HG02970 (cell line): ENCODE results near the gene JMJD6.
"Not testable (repeated sequence)": the region's sequence is repeated elsewhere in the genome, so short reads cannot be mapped to it uniquely, and the experiment has no call there.

Experiments
- ATAC-seq: cut with Tn5 transposase; IDR thresholded peaks from one replicate; pipeline ENCODE4 v1.9.1; 2021; ENCODE audit warnings: mild to moderate bottlenecking, moderate library complexity, moderate number of reproducible peaks; ENCODE audit not compliant: unreplicated experiment, low FRiP score

The JMJD6 gene

DNA sequence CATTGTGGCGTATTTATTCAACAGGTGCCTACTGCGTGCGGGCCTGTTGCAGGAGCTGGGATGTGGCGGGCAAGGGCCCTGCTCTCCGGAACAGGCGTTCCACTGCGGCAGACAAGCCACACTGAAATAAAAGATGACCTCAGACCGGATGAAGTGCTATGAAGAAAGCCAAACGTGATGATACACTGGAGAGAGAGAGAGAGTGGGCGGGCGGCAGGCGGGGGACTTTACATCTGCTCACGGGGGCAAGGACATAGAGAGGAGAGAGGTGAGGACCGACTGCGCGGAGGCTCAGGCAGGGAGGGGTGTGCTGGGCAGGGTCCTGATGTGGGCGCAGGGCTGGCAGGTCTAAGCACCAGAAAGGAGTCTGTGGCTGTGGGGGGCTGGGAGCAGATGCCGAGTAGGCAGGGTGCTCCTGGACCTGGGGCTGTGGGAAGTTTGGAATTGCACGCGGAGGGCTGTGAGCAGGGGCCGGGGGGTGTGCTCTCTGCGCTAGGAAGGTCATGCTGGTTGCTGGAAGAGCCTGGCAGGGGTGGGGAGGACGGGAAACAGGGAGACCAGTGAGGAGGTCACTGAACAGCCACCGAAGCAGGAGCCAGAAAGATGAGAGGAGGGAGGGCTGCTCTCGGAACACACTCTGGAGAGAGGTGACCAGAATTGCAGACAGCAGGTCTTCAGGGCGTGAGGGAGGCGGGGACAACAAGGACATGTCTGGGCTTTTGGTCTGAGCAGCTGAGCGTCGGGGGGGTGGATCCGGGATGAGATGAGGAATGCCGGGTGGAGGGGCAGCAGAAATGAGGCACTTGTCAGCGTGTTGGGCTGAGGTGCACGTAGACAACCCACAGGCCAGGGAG is 25.6 kb downstream of the JMJD6 start:
- ATAC-seq = no peak

DNA sequence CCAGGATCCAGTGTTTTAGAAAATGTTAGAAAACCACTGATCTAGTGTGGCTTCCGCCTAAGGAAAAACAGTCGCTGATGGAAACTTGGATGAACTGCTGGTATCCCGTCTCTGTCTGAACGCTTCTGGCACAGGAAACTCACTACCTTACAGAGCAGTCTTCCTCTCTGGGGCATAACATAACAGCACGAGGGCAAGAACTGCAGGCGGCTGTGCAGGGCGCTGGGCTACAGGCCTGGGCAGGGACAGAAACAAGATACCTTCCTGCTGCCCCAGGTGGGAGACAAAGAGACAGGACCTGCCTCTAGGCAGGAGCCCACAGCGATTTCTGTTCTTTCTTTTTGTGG is 26.2 kb downstream of the JMJD6 start:
- ATAC-seq = no peak

DNA sequence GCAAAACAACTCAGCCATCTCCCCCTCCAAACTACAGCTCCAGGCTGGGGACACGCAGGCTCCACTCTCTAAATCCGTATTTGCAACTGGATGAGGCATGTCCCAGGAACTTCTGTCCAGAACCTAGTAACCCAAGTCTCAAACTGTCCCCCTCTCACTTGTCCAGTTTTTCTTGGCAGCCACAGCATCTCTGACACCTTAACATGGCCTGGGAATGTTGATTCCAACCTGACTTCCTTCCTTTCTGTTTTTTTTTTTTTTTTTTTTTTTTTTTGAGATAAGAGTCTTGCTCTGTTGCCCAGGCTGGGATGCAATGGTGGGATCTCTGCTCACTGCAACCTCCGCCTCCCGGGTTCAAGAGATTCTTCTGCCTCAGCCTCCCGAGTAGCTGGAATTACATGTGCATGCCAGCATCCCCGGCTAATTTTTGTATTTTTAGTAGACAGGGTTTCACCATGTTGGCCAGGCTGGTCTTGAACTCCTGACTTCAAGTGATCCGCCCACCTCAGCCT is 27.9 kb downstream of the JMJD6 start:
- ATAC-seq = not testable (repeated sequence)

DNA sequence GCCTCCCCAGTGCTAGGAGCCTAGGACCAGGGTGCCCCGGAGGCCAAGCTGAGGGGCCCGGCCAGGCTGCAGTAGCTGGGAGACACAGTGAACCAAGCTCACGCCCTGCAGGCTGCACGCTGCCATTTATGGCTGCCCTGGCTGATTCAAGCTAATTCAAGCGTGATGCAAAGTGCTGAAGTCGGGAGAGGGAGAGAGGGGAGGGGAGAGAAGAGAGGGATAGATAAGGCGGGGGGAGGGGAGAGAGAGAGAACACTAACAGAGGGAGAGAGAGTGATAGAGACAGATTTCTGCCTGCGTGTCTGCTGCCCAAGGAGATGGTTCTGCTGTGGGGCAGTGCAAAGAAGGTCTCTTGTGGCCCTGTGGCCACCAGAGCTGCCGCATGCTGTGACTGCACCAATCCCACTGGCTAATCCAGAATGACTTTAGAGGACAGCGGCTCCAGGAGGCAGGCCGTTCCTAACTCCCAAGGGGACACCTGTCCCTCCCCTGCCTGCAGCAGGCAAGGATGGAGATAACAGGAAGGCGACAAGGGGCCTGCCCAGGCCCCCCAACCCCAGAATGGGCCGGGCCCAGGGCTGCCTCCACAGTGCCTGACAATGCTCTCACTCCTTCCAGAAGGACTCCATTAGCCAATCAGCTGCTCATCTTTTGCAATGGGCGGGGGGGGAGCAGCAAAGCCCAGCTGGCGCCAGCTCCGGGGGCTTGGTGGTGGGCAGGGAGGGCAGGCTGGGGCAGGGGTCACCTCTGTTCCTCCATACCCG is 28.5 kb downstream of the JMJD6 start:
- no peak for ATAC-seq

DNA sequence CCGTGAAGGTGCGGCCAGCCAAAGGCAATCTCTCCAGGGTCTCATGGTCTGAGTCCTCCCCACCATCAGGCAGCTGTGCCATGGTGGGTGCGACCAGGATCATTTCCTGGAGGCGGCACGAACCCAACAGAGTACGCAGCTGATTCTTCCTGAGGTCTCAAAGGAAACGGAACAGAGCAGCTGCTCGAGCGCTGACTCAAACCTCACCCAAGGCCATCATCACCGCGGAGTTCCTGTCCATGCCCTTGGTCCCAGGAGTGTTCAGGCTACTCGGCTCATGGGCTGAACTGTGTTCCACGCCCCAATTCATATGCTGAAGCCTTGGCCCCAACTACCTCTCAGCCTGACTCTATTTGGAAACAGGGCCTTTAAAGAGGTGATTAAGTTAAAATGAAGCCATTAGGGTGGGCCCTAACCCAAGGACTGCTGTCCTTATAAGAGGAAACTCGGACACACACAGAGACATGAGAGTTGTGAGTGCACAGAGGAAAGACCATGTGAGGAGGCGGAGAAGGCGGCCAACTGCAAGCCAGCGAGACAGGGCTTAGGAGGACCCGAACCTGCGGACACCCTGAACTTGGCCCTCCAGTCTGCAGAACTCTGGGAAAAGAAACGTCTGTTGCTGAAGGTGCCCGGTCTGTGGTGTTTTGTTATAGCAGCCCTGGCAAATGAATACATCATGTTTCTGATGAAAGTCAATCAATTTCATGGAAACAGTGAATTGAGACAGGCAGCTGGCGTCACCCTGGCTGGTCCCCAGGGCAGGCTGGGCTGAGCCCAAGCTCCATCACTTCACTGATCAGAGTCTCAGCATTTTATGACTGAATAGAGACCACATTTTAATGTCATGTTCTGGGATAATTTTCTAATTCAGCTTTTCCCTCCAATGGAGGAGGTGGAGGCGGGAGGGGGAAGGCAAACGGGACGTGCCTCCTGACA is 29.4 kb downstream of the JMJD6 start:
- no peak for ATAC-seq

DNA sequence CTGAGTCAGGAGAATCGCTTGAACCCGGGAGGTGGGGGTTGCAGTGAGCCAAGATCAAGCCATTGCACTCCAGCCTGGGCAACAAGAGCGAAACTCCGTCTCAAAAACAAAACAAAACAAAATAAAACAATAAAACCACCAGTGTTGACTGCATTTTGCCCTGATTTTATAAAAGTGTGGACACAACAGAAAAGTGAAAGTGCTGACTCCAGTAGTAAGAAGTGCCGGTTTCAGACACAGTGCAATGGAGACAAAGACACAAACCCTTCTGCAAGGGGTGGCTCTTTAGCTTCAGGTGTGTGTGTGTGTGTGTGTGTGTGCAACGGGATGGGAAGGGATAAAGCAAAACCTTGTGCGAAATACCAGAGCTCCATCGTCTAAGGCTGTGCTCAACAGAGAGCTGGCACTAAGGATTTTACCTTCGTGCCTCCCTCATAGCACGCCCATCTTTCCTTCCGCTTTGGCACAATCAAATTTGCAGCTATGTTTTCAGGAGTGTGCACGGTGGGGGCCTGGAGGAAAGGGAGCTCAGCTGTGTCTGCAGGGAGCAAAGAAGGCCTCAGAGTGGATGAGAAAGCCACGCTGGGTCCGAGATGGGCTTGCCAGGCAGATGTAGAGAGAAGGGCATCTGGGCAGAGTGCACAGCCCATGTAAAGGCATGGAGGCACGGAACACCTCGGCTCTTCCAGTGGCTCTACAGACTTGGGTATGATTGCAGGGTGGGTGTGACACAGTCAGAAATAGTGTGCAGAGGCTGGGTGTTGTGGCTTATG is 31.2 kb downstream of the JMJD6 start:
- no peak for ATAC-seq

DNA sequence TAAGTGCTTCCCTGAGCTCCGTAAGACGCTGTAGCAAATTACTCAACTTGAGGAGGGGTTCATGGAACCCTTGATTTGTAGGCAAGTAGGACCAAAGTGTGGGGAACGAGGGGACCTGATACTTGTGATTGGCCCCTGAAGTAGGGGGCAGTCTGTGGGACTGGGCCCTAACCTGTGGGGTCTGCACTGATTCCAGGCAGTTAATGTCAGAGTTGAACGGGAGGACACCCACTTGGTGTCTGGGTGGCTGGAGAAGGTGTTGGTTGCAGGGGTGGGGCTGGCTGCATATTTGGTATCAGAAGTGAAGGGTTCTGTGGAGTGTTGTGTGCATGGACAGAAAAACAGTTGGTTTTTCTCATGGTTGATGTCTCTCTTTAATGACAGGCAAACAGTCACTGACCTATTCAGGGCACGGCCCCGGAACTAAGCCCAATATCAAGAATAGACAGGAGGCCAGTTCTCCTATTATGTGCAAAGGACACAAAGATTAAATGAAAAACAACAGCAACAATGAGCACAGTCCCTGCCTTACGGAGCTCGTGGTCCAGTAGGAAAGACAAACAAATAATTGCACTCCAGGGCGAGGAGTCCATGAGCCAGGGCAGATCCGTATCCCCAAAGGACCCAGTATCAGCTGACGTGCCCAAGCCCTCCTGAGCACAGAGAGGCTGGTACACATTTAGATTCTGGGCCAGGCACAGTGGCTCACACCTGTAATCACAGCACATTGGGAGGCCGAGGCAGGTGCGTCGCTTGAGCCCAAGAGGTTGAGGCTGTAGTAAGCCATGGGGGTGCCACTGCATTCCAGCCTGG is 34.8 kb downstream of the JMJD6 start:
- ATAC-seq = no peak

DNA sequence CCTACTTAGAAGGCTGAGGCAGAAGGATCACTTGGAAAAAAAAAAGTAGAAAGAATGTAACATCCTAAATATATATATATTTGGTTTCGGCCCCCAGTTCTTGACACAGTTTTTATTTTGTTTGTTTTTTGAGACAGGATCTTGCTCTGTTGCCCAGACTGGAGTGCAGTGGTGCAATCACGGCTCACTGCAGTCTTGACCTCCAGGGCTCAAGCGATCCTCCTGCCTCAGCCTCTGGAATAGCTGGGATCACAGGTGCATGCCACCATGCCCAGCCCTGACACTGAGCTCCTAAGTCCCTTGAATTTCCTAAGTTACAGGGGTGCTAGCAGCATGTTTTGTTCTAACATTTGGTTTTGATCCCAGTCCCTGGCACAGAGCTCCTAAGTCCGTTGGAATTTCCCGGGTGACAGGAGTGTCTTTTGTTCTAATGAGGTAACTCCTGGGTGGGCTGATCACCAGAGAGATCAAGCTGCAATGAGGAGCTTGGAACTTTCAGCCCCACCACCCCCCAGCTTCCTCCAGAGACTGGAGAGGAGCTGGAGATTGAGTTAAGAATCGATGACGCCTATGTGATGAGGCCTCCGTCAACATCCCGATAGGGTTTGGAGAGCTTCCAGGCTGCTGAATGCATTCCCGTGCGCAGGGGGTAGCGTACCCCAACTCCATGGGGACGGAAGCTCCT is 35.7 kb downstream of the JMJD6 start:
- no peak for ATAC-seq

DNA sequence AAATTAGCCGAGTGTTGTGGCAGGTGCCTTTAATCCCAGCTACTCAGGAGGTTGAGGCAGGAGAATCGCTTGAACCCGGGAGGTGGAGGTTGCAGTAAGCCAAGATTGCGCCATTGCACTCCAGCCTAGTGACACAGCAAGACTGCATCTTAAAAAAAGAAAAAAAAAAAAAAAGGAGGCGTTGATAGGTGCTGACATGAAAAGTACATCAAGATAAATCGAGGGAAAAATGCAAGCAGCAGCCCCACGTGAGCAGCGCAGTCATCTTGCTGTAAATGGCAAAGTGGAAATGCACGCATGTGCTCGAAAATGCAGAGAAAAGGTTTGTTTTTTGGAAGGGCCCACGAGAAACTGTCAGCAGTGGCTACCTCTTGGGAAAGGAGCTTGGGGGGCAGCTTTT is 36.5 kb downstream of the JMJD6 start:
- ATAC-seq = no peak

DNA sequence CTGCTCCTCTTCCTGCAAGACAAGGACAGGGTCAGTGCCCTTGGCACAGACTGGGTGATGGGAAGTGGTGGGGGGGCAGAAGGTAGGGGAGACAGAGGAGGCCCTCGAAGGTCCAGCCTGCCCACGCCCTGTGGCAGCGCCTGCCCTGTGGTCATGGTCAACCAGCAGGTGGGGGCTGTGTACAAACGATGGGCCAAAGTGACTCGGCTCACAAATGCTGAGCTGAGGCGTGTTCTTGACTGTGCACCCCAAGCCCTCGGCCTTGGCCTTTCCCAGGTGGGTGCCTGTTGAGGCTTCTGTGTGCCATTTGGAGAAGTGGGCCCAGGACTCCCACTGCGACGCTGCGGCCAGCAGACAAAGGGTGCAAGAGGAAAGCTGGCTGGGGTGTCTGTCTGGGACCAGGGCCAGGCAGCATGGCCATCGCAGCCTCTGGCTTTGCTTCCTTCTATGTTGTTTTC is 38.2 kb downstream of the JMJD6 start:
- no peak for ATAC-seq

DNA sequence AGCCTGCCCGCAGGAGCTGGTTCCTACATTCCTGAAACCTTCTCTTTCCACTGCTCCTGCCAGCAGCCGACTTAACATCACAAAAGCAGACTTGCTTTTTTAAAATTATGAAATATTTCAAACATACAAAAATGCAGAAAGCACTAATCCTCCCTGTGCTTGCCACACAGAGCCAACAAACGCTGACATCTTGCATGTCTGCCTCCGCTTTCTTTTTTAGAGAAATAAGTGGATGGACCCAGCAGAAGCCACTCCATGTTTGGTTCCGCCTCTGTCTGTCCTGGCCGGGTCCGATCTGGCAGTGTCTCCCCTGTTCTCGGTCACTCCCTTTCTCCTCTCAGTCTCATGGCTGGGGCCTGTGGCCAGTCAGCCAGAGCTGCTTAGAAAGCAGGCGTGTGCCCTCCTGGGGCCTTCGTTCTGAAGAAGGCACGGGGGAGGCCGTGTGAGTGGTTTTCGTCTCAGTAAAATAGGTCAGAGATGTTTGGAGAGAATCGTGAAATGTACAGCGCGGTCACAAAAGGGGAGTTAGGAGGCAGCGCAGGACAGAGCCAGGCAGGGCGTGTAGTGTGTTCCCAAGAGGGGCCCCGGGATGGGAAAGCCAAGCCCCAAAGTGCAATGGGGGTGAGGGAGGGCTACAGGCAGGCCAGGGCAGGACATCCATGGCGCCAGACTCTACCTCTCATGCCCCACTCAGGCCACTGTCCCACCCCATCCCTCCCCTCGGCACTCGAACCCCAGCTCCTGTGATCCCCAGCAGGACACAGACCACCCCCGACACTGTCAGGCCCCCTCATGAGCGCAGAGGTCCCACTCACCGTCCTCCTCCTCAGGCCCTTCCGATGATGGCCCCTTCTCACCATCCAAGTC is 38.9 kb downstream of the JMJD6 start:
- no peak for ATAC-seq

DNA sequence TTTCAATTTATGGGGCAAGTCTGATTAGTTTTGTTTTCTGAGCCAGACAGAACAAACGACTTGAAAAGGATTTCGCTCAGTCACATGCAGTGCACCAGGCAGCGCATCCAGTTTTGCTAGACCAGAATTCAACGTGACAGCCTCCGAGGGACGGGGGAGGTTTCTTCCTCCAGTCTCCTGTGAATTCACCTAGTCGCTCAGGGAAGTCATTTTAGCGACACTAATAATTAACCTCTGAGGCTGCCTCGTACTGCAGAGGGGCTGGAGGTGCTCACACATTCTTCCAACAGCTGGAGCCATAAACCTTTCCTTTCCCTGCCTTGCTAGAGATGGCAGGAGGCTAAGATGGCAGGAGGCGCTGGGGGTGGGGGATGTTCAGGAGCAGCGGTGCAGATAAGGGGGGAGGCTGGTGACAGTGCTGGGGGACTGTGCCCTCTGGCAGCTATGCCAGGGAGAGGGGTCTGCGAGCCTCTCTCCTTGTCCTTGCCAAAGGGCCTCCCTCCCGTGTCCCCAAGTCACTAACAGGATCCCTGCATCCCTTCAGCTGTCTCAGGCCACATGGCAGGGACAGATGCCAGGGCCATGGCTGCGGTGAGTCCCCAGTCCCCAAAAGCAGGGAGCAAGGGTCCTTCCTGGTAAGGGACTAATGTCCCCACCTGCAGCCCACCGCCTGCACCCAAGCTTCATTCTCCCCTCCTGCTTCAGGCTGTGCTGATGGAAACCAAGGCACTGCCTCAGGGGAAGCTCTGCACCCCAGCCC is 39.7 kb downstream of the JMJD6 start:
- ATAC-seq = no peak

DNA sequence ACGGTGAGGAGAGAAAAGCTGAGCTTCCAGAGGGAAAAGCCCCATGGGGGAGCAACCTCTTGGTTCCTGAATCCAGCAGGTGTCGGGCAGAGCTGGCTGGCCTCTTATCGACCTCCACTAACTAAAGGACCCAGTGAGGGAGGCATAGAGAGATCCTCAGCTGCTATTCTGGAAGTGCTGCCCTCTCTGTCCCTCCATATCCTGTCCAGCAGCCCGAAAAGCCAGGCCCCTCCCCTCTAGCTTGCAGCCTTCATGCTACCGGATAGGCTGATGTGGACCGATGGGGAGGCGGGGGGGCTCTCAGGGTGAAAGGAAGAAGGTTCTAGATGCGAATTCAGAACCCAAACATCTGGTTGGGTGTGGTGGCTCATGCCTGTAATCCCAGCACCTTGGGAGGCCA is 40.6 kb downstream of the JMJD6 start:
- no peak for ATAC-seq

DNA sequence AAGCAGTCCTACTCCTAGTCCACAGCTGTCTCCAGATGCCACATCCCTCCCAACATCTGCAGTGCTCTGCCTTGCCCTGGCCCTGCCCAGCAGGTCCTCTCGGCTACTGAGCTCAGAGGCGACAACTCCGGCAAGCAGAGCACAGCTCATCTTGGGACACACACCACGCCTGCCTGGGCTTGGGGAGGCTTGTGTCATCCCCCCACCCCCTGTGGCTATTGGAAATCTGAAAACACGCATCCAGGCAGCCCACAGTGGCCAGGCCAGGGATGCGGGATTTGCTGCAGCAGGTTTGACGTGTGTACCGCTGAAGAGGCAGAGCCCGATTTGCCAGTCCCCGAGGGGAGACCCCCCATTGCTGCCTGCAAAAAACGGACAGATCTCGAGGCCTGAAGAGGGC is 41.0 kb downstream of the JMJD6 start:
- ATAC-seq = no peak

DNA sequence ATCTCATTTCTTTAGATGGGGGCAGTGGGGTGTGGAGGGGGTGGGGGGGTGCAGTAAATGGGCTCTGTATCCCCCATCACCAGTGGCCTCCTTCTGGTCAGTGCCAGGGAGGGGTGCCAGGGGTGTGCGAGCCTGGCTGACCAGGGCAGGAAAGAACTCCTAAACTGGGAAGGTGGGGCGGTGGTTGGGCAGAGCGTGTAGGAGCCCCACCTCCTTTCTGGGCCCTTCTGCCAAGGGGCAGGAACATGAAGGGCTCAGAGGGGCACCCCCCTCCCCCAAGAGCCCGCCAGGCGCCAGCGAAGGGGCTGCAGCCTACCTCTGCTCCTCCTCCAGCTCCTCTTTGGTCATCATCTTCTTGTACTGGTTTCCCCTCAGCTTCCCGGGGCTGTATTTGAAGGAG is 41.6 kb downstream of the JMJD6 start:
- ATAC-seq = no peak

DNA sequence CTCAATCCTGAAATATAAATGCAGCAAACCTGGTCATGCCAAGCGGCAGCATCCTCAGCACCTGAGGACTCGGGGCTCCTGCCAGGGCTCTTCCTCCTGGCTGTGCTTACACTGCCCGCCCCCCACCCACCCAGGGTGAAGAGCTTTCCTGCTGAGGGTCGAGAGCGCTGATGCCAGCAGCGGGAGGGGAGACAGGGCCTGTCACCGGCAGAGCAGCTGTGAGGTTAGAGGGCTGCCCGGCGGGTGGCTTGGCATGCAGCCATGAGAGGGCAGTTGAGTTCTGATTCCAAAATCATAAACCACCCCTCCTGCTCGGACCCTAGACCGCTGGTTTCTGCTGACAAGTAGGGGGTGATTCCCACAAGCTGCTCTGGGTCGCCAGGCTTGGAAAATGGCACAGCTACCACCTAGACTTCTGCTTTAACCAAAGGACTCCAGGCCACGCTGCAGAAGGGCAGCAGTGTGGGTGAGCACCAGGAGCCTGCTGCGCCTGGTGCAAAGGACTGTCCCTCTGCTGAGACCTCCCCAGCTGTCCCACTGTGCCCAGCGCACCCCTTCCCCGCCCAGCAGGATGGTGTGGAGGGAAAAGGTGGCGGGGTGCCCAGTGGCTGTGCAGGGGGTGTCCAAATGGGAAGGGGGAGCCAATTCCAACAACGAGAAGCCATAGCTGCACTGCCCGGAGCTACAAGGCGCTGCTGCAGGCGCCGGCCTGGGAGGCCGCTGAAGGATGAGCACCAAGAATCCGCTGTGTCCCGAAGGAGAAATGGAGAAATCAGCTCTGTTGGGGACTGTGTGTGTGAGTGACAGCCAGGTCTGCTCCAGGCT is 42.3 kb downstream of the JMJD6 start:
- ATAC-seq = no peak
